ENCODE data around the gene SPECC1L.

Gene SPECC1L

DNA sequence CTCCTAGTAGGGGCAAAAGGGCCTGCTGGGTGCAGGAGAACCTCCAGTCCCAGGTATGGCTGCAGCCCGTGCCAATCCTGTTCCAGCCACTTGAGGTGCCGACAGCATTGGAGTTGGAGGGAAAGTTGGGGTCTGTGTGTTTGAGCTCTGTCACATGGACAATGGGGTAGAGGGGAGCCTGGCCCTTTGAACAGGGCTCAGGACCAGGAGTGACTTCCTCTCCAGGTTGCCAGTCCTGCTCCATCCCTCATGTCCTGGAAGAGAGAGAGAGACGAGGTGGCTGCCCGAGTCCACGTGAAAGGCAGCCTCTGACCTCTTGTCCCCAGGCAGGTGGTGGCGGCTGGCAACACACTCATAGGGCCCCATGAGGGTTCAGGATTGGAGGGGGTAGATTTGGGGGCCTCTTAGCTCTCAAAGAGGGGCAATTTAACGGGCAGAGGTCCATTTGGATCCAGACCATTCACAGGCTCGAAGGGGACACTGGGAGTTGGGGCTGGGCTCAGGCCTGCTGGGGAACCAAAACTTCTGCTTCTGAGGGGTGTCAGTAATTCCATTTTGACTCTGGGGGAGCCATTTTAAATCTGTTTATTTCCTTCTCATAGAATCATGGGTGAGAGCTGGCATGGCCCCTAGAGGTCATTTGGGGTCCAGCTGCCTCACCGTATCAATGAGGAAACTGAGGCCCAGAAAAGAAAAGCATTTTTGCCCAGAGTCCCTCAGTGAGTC, 160.8 kb downstream of the SPECC1L start:
- DNase-seq: no peak

DNA sequence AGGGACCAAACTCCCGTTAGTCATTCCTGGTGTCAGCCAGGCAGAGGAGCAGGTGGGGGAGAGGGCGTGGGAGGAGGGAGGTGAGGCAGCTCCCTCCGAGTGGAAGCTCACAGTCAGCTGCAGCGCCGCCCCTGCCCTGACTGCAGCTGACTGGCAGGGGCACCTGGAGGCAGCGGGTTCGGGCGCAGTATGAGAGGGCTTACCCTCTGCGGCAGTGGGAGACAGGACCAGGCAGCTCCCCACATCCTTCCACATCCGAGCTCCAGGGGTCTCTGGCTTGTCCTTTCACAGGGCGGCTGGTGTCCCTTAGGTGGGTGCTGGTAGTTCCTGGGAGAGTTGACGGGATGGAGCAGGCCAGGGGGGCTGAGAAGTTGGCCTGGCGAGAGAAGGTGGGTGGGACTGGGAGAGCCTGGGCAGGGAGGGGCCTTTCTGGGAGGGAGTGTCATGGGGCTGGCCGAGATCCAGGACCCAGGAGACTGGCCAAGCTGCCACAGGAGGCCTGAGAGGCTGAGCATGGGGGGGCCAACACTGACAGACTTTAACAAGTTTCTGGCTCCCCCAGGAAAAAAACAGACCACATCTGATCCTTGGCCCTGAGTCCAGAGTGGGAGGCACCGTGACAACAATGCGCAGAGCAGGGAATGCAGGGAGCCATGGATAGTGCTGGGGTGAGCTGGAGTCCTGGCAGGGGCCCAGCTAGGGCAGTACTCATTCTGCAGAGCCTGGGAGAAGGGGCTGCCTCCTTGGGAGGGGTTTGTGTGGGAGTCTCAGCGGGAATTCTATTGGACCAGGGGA, 161.6 kb downstream of the SPECC1L start:
- no peak for DNase-seq

DNA sequence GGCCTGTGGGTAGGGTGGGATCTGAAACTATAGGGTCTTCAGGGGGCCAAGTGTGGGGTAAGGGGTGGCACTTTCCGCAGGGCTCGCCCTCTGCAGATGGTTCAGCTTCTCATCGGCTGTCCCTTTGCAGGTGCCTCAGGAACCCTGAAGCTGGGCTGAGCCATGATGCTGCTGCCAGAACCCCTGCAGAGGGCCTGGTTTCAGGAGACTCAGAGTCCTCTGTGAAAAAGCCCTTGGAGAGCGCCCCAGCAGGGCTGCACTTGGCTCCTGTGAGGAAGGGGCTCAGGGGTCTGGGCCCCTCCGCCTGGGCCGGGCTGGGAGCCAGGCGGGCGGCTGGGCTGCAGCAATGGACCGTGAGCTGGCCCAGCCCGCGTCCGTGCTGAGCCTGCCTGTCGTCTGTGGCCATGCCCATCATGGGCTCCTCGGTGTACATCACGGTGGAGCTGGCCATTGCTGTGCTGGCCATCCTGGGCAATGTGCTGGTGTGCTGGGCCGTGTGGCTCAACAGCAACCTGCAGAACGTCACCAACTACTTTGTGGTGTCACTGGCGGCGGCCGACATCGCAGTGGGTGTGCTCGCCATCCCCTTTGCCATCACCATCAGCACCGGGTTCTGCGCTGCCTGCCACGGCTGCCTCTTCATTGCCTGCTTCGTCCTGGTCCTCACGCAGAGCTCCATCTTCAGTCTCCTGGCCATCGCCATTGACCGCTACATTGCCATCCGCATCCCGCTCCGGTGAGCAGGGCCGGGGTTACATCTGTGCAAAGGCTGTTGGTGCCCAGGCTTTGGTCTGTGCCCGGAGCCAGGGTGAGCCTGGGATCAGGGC, 162.6 kb downstream of the SPECC1L start:
- DNase-seq: no peak

DNA sequence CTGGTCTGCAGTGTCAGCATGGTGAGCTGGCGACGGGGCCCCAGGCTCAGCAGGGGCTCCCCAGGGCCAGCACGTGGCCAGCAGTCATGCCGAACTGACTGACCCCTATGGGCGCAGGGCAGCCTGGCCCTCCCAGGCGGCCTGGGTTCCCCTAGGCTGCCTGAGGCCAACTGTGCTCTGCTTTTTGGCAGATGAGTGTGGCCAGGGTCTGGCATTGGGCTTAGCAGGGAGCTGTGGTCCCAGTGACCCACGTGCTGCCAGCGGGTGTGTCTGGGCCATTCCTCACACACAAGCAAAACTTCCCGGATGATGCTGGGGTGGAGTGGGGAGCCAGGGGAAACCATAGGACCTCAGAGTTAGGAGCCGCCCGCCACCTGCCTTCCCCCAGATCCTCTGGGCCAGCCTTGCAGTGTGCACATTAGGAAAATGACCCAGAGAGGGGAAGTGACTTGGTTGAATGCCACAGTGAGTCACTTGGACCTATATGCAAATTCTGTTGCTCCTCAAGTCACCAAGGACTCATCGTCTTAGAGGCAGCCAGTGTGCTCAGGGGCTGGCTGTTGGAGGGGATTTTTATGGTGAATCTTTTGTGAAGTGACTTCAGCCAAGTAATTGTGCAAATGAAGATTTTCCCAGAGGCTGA, 163.3 kb downstream of the SPECC1L start:
- DNase-seq: no peak

DNA sequence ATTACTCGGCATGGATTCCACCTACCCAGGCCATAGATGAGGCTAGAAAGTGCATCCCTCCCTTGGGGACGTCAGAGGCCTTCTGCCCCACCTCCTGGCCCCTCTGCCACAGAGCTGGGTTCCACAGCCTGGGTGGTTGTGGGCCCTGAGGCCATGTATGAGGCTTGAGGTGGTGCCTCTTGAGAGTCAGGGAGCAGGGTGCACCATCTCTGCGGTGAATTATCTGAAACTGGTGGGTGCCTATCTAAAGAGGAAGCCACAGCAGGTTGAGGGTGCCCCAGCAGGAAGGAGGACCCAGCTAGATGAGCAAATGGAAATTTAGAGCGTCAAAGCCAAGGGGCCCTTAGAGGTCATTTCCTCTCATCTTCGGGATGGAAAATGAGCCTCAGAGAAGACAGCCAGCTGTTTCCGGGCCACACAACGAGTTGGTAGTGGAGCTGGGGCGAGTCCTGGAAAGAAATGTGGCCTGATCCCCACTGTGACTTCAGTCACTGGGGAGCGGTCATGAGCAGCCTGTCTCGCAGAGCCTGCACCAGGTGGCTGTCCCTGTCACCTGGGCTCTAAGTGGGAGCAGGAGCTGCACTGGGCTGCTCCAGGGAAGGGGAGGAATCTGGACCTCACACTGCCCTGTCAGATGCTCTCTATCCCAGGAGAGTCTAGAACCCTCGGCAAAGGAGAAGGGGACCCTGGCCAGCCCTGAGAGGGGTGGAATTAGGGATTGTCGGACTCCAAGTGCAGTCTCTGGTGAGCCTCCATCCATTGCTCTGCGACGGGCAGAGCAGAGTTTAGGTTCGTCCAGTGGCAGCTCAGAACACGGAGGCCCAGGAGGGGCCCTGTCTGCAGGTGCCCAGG, 164.1 kb downstream of the SPECC1L start:
- no peak for DNase-seq

DNA sequence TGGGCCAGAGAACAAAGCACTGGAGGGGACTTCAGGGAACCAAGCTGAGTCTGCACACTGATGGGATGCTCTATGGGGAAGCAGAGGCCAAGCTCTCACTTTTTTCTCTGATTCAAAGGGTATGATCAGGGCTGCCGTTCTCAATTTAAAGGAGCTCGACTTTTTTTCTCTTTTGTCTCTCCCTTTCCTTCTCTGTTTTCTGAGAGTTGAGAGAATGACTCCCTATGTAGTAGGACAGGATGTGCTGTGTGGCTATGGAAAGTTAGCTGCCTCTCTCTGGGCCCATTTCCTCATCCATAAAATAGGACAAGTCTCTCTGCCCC, 164.7 kb downstream of the SPECC1L start:
- DNase-seq: no peak

DNA sequence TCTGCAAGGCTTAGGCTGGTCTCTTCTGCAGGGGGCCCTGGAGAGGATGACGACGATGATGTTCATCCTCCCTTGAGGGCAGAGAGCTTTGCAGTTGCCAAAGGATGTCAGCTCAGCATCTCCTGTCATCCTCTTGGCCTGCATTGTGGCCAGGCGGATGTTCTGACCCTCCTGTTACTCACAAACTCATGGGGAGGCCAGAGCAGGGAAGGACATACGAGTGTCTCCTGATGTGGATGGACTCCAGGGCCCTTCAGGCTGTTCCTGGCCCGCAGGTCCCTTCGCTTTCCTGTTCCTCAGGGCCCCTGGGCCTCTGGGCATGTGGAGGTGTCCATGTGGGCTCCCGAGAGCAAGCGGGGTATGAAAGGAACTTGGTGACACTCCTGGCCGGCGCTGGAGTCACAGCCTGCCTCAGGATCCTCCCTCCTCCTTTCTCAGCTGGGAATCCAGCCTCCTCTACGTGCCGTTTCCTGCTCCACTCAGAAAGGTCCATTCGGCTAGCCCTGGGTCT, 165.3 kb downstream of the SPECC1L start:
- no peak for DNase-seq

DNA sequence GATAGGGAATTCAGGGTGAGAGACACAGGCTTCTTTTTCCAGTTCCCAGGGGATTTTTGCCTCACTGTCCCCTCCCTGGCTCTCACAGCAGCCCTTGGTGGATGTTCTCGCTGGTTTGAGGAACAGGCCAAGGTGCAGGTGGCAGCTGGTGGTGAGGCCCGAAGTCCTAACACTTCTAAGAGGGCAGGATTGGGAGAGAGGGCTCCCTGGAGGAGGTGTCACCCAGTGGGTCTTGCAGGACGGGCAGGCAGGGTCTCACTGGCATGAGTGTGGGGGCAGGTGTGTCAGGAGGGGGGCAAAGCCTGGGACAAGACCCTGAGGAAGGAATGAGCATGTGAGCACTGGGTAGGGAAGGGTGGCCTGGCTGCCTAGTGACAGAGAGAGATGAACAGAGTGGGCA, 165.9 kb downstream of the SPECC1L start:
- no peak for DNase-seq

DNA sequence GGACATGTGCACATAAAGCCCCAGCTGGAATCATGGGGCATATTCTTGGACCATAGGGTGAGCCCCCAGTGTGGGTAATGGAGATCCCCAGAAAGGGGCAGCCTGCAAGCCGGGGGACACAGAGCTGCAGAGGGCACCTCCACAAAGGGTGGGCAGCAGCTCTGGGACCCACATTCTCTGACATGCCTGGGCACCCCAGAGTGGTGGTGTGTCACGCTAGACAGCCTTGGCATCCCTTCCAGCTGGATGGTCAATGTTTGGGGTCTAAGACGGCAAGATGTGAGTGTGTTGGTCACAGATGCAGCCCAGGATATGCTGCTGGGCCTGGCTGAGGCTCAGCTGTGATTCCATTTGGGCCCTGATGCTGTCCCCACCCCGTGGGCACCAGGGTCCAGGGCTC, 166.5 kb downstream of the SPECC1L start:
- no peak for DNase-seq

DNA sequence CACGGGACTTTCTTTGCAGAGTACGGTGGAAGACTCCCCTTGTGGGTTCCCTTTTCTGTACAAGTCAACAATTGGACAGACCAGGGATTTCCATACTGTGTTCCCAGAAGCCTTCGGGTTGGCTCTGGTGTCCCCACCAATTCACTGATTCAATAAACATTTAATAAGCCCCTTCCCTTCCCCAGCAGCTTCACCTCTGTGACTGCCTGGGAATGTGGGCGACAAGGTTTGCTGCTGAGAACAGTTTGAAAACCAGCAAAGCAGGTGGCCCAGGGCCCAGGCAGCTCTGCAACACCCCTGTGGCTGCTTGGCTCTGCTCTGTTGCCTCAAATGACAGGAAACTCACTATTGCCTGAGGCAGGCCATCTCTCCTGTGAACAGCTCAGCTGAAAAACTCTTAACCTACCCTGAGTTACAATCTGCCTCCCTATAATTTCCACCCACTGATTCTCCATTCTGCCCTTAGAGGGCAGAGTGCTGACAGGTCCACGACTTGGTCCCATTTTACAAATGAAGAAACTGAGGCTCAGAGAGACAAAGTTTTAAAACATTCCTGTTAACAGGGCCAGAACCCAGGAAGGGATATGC, 167.2 kb downstream of the SPECC1L start:
- peak in 1 of 3 experiments; percentile 35 for DNase-seq

DNA sequence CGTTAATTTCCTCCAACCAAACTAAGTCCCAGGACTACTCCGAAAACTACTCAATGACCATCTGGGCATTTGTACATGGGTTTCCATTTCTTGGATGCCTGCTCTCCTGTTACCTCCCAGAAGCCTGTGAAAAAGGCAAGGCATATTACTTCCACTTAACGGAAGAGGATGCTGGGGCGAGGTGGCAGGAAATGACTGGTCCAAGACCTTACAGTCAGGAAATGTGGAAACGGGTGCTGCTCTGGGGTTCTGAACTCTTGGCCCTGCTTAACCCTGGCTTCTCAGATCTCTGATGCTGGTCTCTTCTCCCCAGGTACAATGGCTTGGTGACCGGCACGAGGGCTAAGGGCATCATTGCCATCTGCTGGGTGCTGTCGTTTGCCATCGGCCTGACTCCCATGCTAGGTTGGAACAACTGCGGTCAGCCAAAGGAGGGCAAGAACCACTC, 169.7 kb downstream of the SPECC1L start:
- no peak for DNase-seq

DNA sequence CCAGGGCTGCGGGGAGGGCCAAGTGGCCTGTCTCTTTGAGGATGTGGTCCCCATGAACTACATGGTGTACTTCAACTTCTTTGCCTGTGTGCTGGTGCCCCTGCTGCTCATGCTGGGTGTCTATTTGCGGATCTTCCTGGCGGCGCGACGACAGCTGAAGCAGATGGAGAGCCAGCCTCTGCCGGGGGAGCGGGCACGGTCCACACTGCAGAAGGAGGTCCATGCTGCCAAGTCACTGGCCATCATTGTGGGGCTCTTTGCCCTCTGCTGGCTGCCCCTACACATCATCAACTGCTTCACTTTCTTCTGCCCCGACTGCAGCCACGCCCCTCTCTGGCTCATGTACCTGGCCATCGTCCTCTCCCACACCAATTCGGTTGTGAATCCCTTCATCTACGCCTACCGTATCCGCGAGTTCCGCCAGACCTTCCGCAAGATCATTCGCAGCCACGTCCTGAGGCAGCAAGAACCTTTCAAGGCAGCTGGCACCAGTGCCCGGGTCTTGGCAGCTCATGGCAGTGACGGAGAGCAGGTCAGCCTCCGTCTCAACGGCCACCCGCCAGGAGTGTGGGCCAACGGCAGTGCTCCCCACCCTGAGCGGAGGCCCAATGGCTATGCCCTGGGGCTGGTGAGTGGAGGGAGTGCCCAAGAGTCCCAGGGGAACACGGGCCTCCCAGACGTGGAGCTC, 170.2 kb downstream of the SPECC1L start:
- DNase-seq: no peak

DNA sequence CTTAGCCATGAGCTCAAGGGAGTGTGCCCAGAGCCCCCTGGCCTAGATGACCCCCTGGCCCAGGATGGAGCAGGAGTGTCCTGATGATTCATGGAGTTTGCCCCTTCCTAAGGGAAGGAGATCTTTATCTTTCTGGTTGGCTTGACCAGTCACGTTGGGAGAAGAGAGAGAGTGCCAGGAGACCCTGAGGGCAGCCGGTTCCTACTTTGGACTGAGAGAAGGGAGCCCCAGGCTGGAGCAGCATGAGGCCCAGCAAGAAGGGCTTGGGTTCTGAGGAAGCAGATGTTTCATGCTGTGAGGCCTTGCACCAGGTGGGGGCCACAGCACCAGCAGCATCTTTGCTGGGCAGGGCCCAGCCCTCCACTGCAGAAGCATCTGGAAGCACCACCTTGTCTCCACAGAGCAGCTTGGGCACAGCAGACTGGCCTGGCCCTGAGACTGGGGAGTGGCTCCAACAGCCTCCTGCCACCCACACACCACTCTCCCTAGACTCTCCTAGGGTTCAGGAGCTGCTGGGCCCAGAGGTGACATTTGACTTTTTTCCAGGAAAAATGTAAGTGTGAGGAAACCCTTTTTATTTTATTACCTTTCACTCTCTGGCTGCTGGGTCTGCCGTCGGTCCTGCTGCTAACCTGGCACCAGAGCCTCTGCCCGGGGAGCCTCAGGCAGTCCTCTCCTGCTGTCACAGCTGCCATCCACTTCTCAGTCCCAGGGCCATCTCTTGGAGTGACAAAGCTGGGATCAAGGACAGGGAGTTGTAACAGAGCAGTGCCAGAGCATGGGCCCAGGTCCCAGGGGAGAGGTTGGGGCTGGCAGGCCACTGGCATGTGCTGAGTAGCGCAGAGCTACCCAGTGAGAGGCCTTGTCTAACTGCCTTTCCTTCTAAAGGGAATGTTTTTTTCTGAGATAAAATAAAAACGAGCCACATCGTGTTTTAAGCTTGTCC, 171.0 kb downstream of the SPECC1L start:
- no peak for DNase-seq

DNA sequence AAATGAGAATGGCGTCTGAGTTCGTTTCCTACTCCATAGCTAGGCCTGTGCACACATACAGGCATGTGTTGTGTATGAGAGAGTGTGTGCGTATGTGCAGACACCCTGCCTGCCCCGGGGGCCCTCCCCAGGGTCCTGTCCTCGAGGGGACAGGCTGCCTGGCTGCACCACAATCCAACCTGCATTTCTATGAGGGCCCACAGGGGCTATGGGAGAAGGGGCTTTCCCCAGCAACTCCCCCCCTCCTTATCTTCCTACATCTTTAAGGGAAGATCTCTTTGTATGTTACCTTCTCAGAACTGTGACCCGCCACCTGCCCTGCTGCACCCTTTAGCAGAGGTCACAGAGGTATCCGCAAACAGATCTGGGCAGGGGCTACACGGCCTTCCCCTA, 171.7 kb downstream of the SPECC1L start:
- no peak for DNase-seq

DNA sequence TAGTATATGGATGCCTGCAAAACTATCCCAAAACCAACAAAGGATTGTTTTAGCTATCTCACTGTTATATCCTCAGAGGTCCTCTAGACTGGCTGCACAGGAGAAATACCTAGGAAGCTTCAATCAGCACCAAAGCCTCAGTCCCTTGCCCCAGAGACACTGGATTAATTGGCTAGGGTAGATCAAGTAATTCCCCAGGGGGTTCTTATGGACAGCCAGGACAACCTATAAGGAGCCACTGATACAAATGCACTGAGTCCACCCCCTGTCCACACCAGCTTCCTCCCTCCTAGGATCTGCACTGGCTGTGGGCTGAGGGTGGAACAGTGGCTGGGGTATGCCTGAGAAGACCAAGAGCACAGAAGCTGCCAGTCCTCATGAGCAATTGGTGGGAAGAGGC, 173.0 kb downstream of the SPECC1L start:
- no peak for DNase-seq

DNA sequence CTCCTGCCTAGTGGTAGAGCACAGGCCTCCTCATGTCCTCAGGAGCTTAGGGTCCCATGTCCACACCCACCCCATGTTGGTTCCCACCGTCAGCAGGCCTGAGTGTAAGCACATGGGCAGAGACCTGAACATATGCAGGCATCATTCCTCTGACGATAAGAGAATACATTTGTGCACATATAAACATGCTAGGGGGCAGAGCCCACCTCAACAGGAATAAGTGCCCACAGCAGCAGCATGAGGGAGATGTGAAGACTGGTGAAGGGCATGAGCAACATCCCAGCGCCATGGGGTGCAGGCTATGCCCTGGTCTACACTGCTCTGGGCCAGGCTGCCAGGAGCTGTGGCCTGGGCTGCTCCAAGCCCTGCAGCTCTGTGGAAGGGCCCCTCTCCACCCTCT, 173.6 kb downstream of the SPECC1L start:
- DNase-seq: no peak

DNA sequence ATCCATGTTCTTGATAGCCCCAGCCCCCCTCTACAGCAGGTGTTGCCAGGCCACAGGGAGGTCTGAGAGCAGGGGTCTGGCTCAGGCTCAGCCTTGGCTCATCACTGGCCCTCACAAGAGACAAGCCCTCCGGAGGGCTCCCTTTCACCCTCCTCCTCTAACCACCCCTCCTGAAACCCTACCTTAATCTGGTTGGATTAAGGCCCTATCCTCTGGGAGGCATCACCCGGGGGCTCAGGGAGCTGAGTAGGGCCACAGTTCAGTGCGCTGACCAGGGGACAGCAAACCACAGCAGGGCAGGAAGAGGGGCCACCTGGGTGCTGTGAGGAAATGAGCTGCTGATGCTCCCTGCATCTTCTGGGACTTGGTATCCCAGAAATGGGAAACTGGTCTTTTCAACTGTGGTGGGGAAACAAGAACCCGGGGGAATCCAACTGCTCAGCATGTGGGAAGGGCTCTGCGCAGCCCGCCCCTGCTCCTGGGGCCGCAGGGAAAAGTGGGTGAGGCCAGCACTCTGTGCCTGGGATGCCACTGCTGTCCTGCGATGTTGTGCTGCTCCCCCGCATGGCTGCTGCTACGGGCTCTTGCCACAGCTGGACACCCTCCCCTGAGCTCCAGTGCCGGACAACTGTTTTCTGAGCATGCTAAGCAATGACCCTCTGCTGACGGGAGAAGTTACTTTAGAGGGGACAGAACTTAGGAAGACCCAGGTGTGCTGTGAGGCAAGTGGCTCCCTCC, 174.3 kb downstream of the SPECC1L start:
- no peak for DNase-seq

DNA sequence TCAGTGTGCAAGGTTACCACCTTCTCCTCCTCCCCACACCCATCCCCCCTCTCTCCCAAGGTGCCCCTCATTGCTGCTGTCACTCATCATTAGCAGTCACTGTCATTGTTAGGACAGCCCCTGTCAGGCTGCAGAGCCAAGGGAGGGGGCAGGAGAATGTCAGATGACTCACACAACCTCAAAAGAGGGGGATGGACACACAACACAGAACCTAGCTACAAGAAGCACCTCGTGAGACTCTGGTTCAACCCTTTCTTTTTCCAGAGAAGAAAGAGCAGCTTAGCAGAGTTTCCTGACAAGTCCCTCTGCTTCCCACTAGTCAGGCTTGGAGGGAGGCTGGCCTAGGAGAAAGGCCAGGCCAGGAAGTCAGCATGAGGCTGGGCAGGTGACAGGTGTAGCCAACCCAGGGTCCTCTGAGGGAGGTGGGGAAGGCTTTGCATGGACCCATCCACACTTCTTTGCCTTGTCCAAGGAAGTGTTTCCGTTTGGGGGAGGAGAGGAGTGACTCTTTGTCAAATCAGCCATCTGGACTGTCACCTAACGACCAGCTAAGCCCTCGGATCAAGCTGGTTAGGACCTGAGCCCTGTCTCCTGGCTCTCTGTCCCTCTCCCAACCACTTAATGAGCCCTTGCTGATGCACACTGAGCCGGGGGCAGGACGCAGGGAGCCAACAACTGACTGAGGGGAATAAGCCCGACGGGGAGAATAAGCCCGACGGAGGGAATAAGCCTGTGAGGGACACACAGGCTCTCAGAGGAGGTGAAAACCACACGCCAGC, 175.0 kb downstream of the SPECC1L start:
- peak in 2 of 3 experiments; percentile 11 to 26 for DNase-seq
